SK-N-SH (cell line): ENCODE measurements around the gene GATAD2B. TPM values are rescaled to one million over a fixed set of nuclear protein-coding genes. Genes with fewer than 3 reads are reported as not detected.
"Not testable (repeated sequence)": the region's sequence is repeated elsewhere in the genome, so short reads cannot be mapped to it uniquely, and the experiment has no call there.

Experiments
- CTCF ChIA-PET: fragments of 300-600, 350-600 bp; formaldehyde crosslinking; extraction: SDS; loops from one replicate; lab custom pipeline; 2021; lab: Yijun Ruan, JAX
- POLR2A ChIA-PET: fragments of 350-600 bp; sonication (Branson Sonifier 250); formaldehyde crosslinking; extraction: SDS; loops from one replicate; lab custom pipeline; 2020; ENCODE audit warnings: antibody characterized with exemption, inconsistent platforms; lab: Yijun Ruan, JAX
- DNase-seq: peaks from one replicate; pipeline ENCODE4 v3.0.0; 2012
- H2AFZ ChIP-seq: fragments of 200-600 bp; sonication (generic); 2 replicates; pipeline ENCODE4 v1.8.1; 2016; ENCODE audit warnings: antibody characterized with exemption, mild to moderate bottlenecking, low read depth
- H3F3A ChIP-seq: fragments of 200-600 bp; sonication (generic); replicated peaks from 2 replicates; pipeline ENCODE3; 2016; ENCODE audit warnings: antibody characterized with exemption, mild to moderate bottlenecking; ENCODE audit not compliant: insufficient read depth
- H3K27ac ChIP-seq, 2 experiments: fragments of 200-500 bp in 1 of 2; fragments of 200-600 bp in 1 of 2; sonication (Bioruptor generic) in 1 of 2; sonication (generic), shearing (Covaris generic) in 1 of 2; 2 replicates each; pipeline versions ENCODE4 v1.5.1 to v1.6.1; 2014 to 2016; ENCODE audit warnings: low read depth in 2 of 2, inconsistent platforms in 1 of 2, low read length in 1 of 2, mild to moderate bottlenecking in 1 of 2, mixed read lengths in 1 of 2
- H3K27me3 ChIP-seq: fragments of 200-600 bp; sonication (generic), shearing (Covaris generic); 2 replicates; pipeline ENCODE4 v1.6.1; 2016; ENCODE audit warnings: mixed run types; ENCODE audit not compliant: insufficient read depth
- H3K36me3 ChIP-seq, 2 experiments: fragments of 200-500 bp in 1 of 2; fragments of 200-600 bp in 1 of 2; sonication (Bioruptor generic) in 1 of 2; sonication (generic) in 1 of 2; replicated peaks in 1 of 2; 2 replicates each; pipeline versions ENCODE3 to v1.5.1; 2014 to 2016; ENCODE audit warnings: low read length in 1 of 2, mild to moderate bottlenecking in 1 of 2; ENCODE audit not compliant: insufficient read depth in 2 of 2, control insufficient read depth in 1 of 2
- H3K4me1 ChIP-seq, 2 experiments: fragments of 200-500 bp in 1 of 2; fragments of 200-600 bp in 1 of 2; sonication (Bioruptor generic) in 1 of 2; sonication (generic), shearing (Covaris generic) in 1 of 2; 2 replicates each; pipeline versions ENCODE4 v1.5.1 to v1.6.1; 2014 to 2016; ENCODE audit warnings: low read depth in 1 of 2, low read length in 1 of 2, mixed run types in 1 of 2; ENCODE audit not compliant: insufficient read depth in 2 of 2, control insufficient read depth in 1 of 2
- H3K4me2 ChIP-seq: fragments of 200-600 bp; sonication (generic), shearing (Covaris generic); 2 replicates; pipeline ENCODE4 v1.6.1; 2017; ENCODE audit warnings: mixed run types
- H3K4me3 ChIP-seq, 2 experiments: fragments of 200-500 bp in 1 of 2; fragments of 200-600 bp in 1 of 2; sonication (Bioruptor generic) in 1 of 2; sonication (generic), shearing (Covaris generic) in 1 of 2; 2 replicates each; pipeline versions ENCODE4 v1.5.1 to v1.8.1; 2014 to 2016; ENCODE audit warnings: low read depth in 2 of 2, inconsistent platforms in 1 of 2, low read length in 1 of 2, mild to moderate bottlenecking in 1 of 2, mixed read lengths in 1 of 2, moderate library complexity in 1 of 2
- H3K79me2 ChIP-seq: fragments of 200-600 bp; sonication (generic); 2 replicates; pipeline ENCODE4 v1.8.1; 2017; ENCODE audit warnings: mild to moderate bottlenecking; ENCODE audit not compliant: insufficient read depth
- H3K9ac ChIP-seq: fragments of 200-600 bp; sonication (generic); 2 replicates; pipeline ENCODE4 v1.6.1; 2017; ENCODE audit warnings: mixed run types
- H3K9me2 ChIP-seq: fragments of 200-600 bp; sonication (generic); 2 replicates; pipeline ENCODE4 v1.6.1; 2017; ENCODE audit warnings: mixed run types
- H3K9me3 ChIP-seq: fragments of 200-600 bp; sonication (generic); 2 replicates; pipeline ENCODE4 v1.6.1; 2017; ENCODE audit warnings: mixed run types, mild to moderate bottlenecking, moderate library complexity
- H4K20me1 ChIP-seq: fragments of 200-600 bp; sonication (generic); 2 replicates; pipeline ENCODE4 v1.6.1; 2017; ENCODE audit warnings: mild to moderate bottlenecking, mixed run types; ENCODE audit not compliant: insufficient read depth
- CTCF ChIP-seq: fragments of 200-600 bp; sonication (generic); IDR thresholded peaks from 2 replicates; pipeline ENCODE4 v1.6.1; 2017; ENCODE audit warnings: antibody characterized with exemption, mild to moderate bottlenecking, moderate library complexity
- ELF1 ChIP-seq: IDR thresholded peaks from 2 replicates; pipeline ENCODE4 v1.4.0; 2012
- EP300 ChIP-seq, 2 experiments: IDR thresholded peaks; 2 replicates each; pipeline versions ENCODE4 v1.4.0 to v1.6.1; 2012; ENCODE audit warnings: borderline replicate concordance in 1 of 2, low read depth in 1 of 2, low read length in 1 of 2
- EZH2phosphoT487 ChIP-seq: fragments of 200-600 bp; sonication (generic); IDR thresholded peaks from 2 replicates; pipeline ENCODE4 v1.6.1; 2017; ENCODE audit warnings: low read depth, mixed run types, mild to moderate bottlenecking, antibody characterized with exemption, moderate library complexity, borderline replicate concordance
- FOXM1 ChIP-seq: IDR thresholded peaks from 2 replicates; pipeline ENCODE4 v1.4.0; 2012; ENCODE audit warnings: low read depth, mild to moderate bottlenecking
- JUND ChIP-seq: IDR thresholded peaks from 2 replicates; pipeline ENCODE4 v1.4.0; 2012
- MXI1 ChIP-seq: IDR thresholded peaks from 2 replicates; pipeline ENCODE4 v1.6.1; 2012; ENCODE audit warnings: mild to moderate bottlenecking, low read depth, low read length, improper control_type of control experiment
- NRF1 ChIP-seq: IDR thresholded peaks from 2 replicates; pipeline ENCODE4 v1.6.1; 2012; ENCODE audit warnings: low read depth, mild to moderate bottlenecking, low read length
- RAD21 ChIP-seq: IDR thresholded peaks from 2 replicates; pipeline ENCODE4 v1.6.1; 2012; ENCODE audit warnings: mild to moderate bottlenecking, low read length
- RCOR1 ChIP-seq: fragments of 150-350 bp; IDR thresholded peaks from 2 replicates; pipeline ENCODE4 v1.6.1; 2017; ENCODE audit warnings: antibody characterized with exemption, low read length
- RFX5 ChIP-seq: IDR thresholded peaks from 2 replicates; pipeline ENCODE4 v1.6.1; 2012; ENCODE audit warnings: mild to moderate bottlenecking, improper control_type of control experiment, low read length
- RXRA ChIP-seq: IDR thresholded peaks from 2 replicates; pipeline ENCODE4 v1.4.0; 2012; ENCODE audit warnings: low read depth, mild to moderate bottlenecking, borderline replicate concordance
- SIN3A ChIP-seq: IDR thresholded peaks from 2 replicates; pipeline ENCODE4 v1.6.1; 2012; ENCODE audit warnings: low read depth, mild to moderate bottlenecking, low read length, moderate library complexity, borderline replicate concordance
- USF2 ChIP-seq: fragments of 150-350 bp; IDR thresholded peaks from 2 replicates; pipeline ENCODE4 v1.6.1; 2017; ENCODE audit warnings: antibody characterized with exemption, low read length, low read depth, borderline replicate concordance
- YY1 ChIP-seq: IDR thresholded peaks from 2 replicates; pipeline ENCODE4 v1.4.0; 2012; ENCODE audit warnings: low read depth, mild to moderate bottlenecking
- WGBS: methylation state at CpG from one replicate; pipeline ENCODE4 v1.1.6; 2017; ENCODE audit warnings: low lambda C conversion rate; 5-methylcytosine and 5-hydroxymethylcytosine counted together
- polyA plus RNA-seq, 3 experiments: library from polyadenylated mRNA; depleted of rRNA; stranded (reverse); fragments of >200 nt; gene quantifications; 2 replicates each; pipeline ENCODE4 v1.2.3, GENCODE V29; 2012

The GATAD2B gene
- polyA plus RNA-seq, 1 of the 3 experiments (the other 2 are of a cell fraction) = 2.8 TPM

GRCh38 chr1:153910560-153910959 is 12.2 kb downstream of the GATAD2B start:
- Histone ChIP-seq H3F3A (peaks cover 35% of the 10 kb centered on the region), H4K20me1 (peaks cover 68% of the 10 kb centered on the region), H3K79me2 (peaks cover 100% of the 10 kb centered on the region)
- H3K9me2 ChIP-seq, H2AFZ ChIP-seq, H3K27me3 ChIP-seq, H3K9ac ChIP-seq, H3K4me2 ChIP-seq, H3K4me1 ChIP-seq, H3K4me3 ChIP-seq, H3K36me3 ChIP-seq, DNase-seq, H3K9me3 ChIP-seq, H3K27ac ChIP-seq: not testable (repeated sequence)
- 94% methylated on average over 6 of the region's 6 CpGs for WGBS
- ChIA-PET POLR2A (interaction anchor here (0.9 kb wide), 1 partner anchor 44 kb away, joined by 3 read pairs; no protein-coding TSS in a partner anchor), CTCF (interaction anchor here (1.2 to 2.9 kb wide), 3 partner anchors 9 to 76 kb away, joined by 3 to 10 read pairs (median 5); partner anchors contain the start of gene RAB13)

- H3K4me3 ChIP-seq = no peak overlapping the region
- H3K36me3 ChIP-seq = peaks cover 0 to 10% of the 10 kb centered on the region in 2 experiments
- no peaks in the 10 kb centered on the region for H3K27me3 ChIP-seq
- H3K9me2 ChIP-seq = no peaks in the 10 kb centered on the region
- H3K9ac ChIP-seq = no peak overlapping the region
- H2AFZ ChIP-seq = no peak overlapping the region
- ChIA-PET POLR2A (no interaction called here), CTCF (interaction anchor here (0.9 kb wide), 1 partner anchor 25 kb away, joined by 3 read pairs; no protein-coding TSS in a partner anchor)
- peaks cover 100% of the 10 kb centered on the region for H3K79me2 ChIP-seq
- no peak overlapping the region for H3K4me2 ChIP-seq
- peaks cover 65% of the 10 kb centered on the region for H4K20me1 ChIP-seq
- peaks cover 53% of the 10 kb centered on the region for H3F3A ChIP-seq
- no peaks in the 10 kb centered on the region for H3K4me1 ChIP-seq
- DNase-seq = no peak
- WGBS = 91% methylated on average over 6 of the region's 6 CpGs
- TF ChIP-seq RAD21 (no peak), ELF1 (no peak), NRF1 (no peak), RFX5 (no peak), EP300 (IDR thresholded peaks at IDR 0.05; ENCODE audit: borderline replicate concordance in 1 of 2, low read depth in 1 of 2, low read length in 1 of 2) (no peak), USF2 (no peak), MXI1 (no peak), CTCF (no peak), FOXM1 (no peak), EZH2phosphoT487 (no peak), RCOR1 (no peak), RXRA (no peak), SIN3A (no peak), JUND (no peak), YY1 (no peak)
- no peak overlapping the region for H3K27ac ChIP-seq
- H3K9me3 ChIP-seq = no peaks in the 10 kb centered on the region
Measured at GRCh38 chr1:153908071-153908470, 14.7 kb downstream of the GATAD2B start.
